Adrenal gland (tissue), 5 donors: Measurements from ENCODE around the gene STIP1.

Experiments
- CTCF ChIP-seq, 6 experiments: fragments of 450-650 bp in 4 of 6; fragments of 200-600 bp in 2 of 6; sonication (generic) in 1 of 6; IDR thresholded peaks; 1 replicate in 5 of 6; 2 replicates in 1 of 6; pipeline versions ENCODE4 v1.5.1 to v1.8.0; 2016 to 2021; ENCODE audit warnings: antibody characterized with exemption in 6 of 6, mild to moderate bottlenecking in 2 of 6, moderate library complexity in 1 of 6
- POLR2A ChIP-seq, 2 donors: fragments of 450-650 bp; IDR thresholded peaks; one replicate each; pipeline ENCODE4 v1.6.1; 2017; ENCODE audit warnings: antibody characterized with exemption in 2 of 2, mild to moderate bottlenecking in 2 of 2, moderate library complexity in 1 of 2
- donor health status: DM: no; HTN: no; CAD: no.

DNA sequence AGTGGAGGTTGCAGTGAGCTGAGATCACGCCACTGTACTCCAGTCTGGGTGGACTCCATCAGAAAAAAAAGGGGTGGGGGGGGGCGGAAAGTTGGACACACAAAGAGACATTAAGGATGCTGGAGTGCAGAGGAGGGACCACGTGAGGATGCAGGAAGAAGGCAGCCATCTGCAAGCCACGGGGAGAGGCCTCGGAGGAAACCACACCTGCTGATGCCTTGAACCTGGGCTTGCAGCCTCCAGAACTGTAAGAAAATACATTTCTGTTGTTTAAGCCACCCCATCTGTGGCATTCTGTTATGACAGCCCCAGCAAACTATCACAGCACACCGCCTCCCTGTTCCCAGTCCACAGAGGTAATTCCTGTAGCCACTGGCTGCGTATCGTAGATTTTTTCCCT is 9.2 kb upstream of the STIP1 start:
- TF ChIP-seq CTCF (IDR thresholded peaks at IDR 0.05), result no peak
- no peak for TF ChIP-seq POLR2A (IDR thresholded peaks at IDR 0.05)
